Measurements from ENCODE around the gene ANGEL2.
"Not testable (repeated sequence)": the region's sequence is repeated elsewhere in the genome, so short reads cannot be mapped to it uniquely, and the experiment has no call there.

ANGEL2 gene

GRCh38 chr1:213027024-213027423 lies 11.4 kb upstream of the ANGEL2 start:
- not testable (repeated sequence) for DNase-seq (ENCODE audit: extremely low spot score, insufficient read length, low read depth); FAIRE-seq

- DNase-seq (ENCODE audit: extremely low spot score, insufficient read length, low read depth) (no peak), FAIRE-seq (no peak)
Observed at GRCh38 chr1:213020016-213020415, 4.3 kb upstream of the ANGEL2 start.

GRCh38 chr1:213019450-213019849 lies 3.8 kb upstream of the ANGEL2 start:
- FAIRE-seq = no peak
- DNase-seq (ENCODE audit: extremely low spot score, insufficient read length, low read depth) = no peak

GRCh38 chr1:213017447-213018273 lies 2.0 kb upstream of the ANGEL2 start:
- FAIRE-seq = no peak
- no peak for DNase-seq (ENCODE audit: extremely low spot score, insufficient read length, low read depth)

- FAIRE-seq (no peak), DNase-seq (ENCODE audit: extremely low spot score, insufficient read length, low read depth) (no peak)
Observed at GRCh38 chr1:213014642-213015041, 1.0 kb downstream of the ANGEL2 start.

- peak; percentile 65 for FAIRE-seq
- DNase-seq (ENCODE audit: extremely low spot score, insufficient read length, low read depth) = peak; percentile 25
Observed at GRCh38 chr1:213008564-213008963, 7.1 kb downstream of the ANGEL2 start.

- DNase-seq (ENCODE audit: extremely low spot score, insufficient read length, low read depth) = no peak
- peak; percentile 62 for FAIRE-seq
Observed at GRCh38 chr1:213003256-213003655, 12.4 kb downstream of the ANGEL2 start.

GRCh38 chr1:212994926-212995325 lies 20.7 kb downstream of the ANGEL2 start:
- DNase-seq (ENCODE audit: extremely low spot score, insufficient read length, low read depth) = no peak
- FAIRE-seq = no peak

GRCh38 chr1:212993960-212994359 lies 21.7 kb downstream of the ANGEL2 start:
- not testable (repeated sequence) for DNase-seq (ENCODE audit: extremely low spot score, insufficient read length, low read depth); FAIRE-seq

- DNase-seq (ENCODE audit: extremely low spot score, insufficient read length, low read depth) (no peak), FAIRE-seq (no peak)
Observed at GRCh38 chr1:212990276-212990675, 25.4 kb downstream of the ANGEL2 start.

GRCh38 chr1:212987702-212988322 lies 27.9 kb downstream of the ANGEL2 start:
- DNase-seq (ENCODE audit: extremely low spot score, insufficient read length, low read depth) (no peak), FAIRE-seq (peak; percentile 21)

GRCh38 chr1:212986551-212986950 lies 29.1 kb downstream of the ANGEL2 start:
- FAIRE-seq (peak; percentile 49), DNase-seq (ENCODE audit: extremely low spot score, insufficient read length, low read depth) (no peak)

- DNase-seq (ENCODE audit: extremely low spot score, insufficient read length, low read depth) = no peak
- no peak for FAIRE-seq
Observed at GRCh38 chr1:212984522-212985291, 31.0 kb downstream of the ANGEL2 start.

- FAIRE-seq (no peak), DNase-seq (ENCODE audit: extremely low spot score, insufficient read length, low read depth) (no peak)
Observed at GRCh38 chr1:212983482-212983881, 32.2 kb downstream of the ANGEL2 start.

GRCh38 chr1:212982430-212983152 lies 33.1 kb downstream of the ANGEL2 start:
- FAIRE-seq (no peak), DNase-seq (ENCODE audit: extremely low spot score, insufficient read length, low read depth) (no peak)

GRCh38 chr1:212981571-212982328 lies 33.9 kb downstream of the ANGEL2 start:
- DNase-seq (ENCODE audit: extremely low spot score, insufficient read length, low read depth) = no peak
- FAIRE-seq = peak; percentile 84

GRCh38 chr1:212981025-212981495 lies 34.6 kb downstream of the ANGEL2 start:
- FAIRE-seq = no peak
- no peak for DNase-seq (ENCODE audit: extremely low spot score, insufficient read length, low read depth)

- FAIRE-seq = no peak
- DNase-seq (ENCODE audit: extremely low spot score, insufficient read length, low read depth) = no peak
Observed at GRCh38 chr1:212980123-212980785, 35.4 kb downstream of the ANGEL2 start.

All from GM18507 (cell line).